Tibial nerve (tissue), 4 donors: ENCODE measurements around the gene BTRC.

Source experiments
- CTCF ChIP-seq, 5 experiments: fragments of 200-600 bp in 3 of 5; fragments of 450-650 bp in 2 of 5; sonication (generic) in 3 of 5; IDR thresholded peaks; one replicate each; pipeline ENCODE4 v1.5.1; 2016 to 2019; ENCODE audit warnings: antibody characterized with exemption in 5 of 5, mild to moderate bottlenecking in 3 of 5, moderate library complexity in 2 of 5
- EP300 ChIP-seq, 2 donors: sonication (generic); formaldehyde crosslinking; IDR thresholded peaks; one replicate each; pipeline ENCODE4 v1.6.1; 2017; ENCODE audit warnings: antibody characterized with exemption in 2 of 2, mild to moderate bottlenecking in 1 of 2
- POLR2A ChIP-seq, 2 donors: fragments of 450-650 bp; IDR thresholded peaks; one replicate each; pipeline ENCODE4 v1.6.1; 2017; ENCODE audit warnings: antibody characterized with exemption in 2 of 2, mild to moderate bottlenecking in 2 of 2, moderate library complexity in 2 of 2

DNA sequence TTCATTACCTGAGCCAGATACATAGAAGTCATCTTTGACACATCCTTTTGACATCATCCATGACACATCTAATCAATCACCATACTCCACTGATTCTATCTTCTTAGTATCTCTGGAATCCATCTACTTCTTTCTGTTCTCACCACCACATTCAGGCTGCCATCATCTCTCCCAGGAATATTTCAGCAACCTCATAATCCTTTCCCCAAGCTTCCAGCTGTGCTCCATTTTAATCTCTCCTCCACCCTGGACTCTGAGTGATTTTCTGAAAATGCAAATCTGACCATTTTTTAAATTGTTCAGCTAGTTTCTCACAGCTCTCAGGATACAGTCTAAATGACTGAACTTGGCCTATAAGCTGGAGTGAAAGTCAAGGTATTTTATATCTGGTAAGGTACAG, 2.5 kb upstream of the BTRC start:
- TF ChIP-seq CTCF (IDR thresholded peaks at IDR 0.05) (no peak), EP300 (IDR thresholded peaks at IDR 0.05) (no peak), POLR2A (IDR thresholded peaks at IDR 0.05) (no peak)
